Gastroesophageal sphincter (tissue), 4 donors: ENCODE data around the gene FES. TPM values are rescaled to one million over a fixed set of nuclear protein-coding genes. Genes with fewer than 3 reads are reported as not detected.

Source experiments
- ATAC-seq: fragments of 150-250 bp; one replicate; pipeline ENCODE4 v1.9.1; 2016; ENCODE audit warnings: mild to moderate bottlenecking, moderate library complexity
- H3K27ac ChIP-seq, 4 donors: fragments of 200-600 bp; sonication (generic) in 3 of 4; 1 replicate in 3 of 4; 2 replicates in 1 of 4; pipeline ENCODE4 v1.5.1; 2016 to 2019
- H3K27me3 ChIP-seq: fragments of 200-600 bp; sonication (generic); one replicate; pipeline ENCODE4 v1.5.1; 2019
- H3K36me3 ChIP-seq, 2 donors: fragments of 200-600 bp; sonication (generic); one replicate each; pipeline ENCODE4 v1.5.1; 2019; ENCODE audit warnings: control low read depth in 1 of 2
- H3K4me1 ChIP-seq, 3 donors: fragments of 200-600 bp; sonication (generic); 1 replicate in 2 of 3; 2 replicates in 1 of 3; pipeline ENCODE4 v1.5.1; 2016 to 2019; ENCODE audit warnings: control low read depth in 2 of 3
- H3K4me3 ChIP-seq, 2 donors: fragments of 200-600 bp; sonication (generic); one replicate each; pipeline ENCODE4 v1.5.1; 2019; ENCODE audit warnings: mild to moderate bottlenecking in 1 of 2, moderate library complexity in 1 of 2
- H3K9me3 ChIP-seq, 3 donors: fragments of 200-600 bp; sonication (generic); one replicate each; pipeline ENCODE4 v1.5.1; 2017 to 2019; ENCODE audit warnings: control low read depth in 2 of 3
- CTCF ChIP-seq, 4 experiments: fragments of 200-600 bp in 2 of 4; fragments of 450-650 bp in 2 of 4; sonication (generic) in 1 of 4; IDR thresholded peaks; one replicate each; pipeline ENCODE4 v1.5.1; 2017 to 2019; ENCODE audit warnings: antibody characterized with exemption in 4 of 4, mild to moderate bottlenecking in 2 of 4, moderate library complexity in 2 of 4
- EP300 ChIP-seq: sonication (generic); formaldehyde crosslinking; IDR thresholded peaks from one replicate; pipeline ENCODE4 v1.6.1; 2017; ENCODE audit warnings: antibody characterized with exemption, mild to moderate bottlenecking
- POLR2A ChIP-seq, 2 donors: fragments of 450-650 bp; IDR thresholded peaks; one replicate each; pipeline ENCODE4 v1.6.1; 2017; ENCODE audit warnings: antibody characterized with exemption in 2 of 2, mild to moderate bottlenecking in 2 of 2, moderate library complexity in 1 of 2
- POLR2AphosphoS5 ChIP-seq: sonication (generic); formaldehyde crosslinking; IDR thresholded peaks from one replicate; pipeline ENCODE4 v1.6.1; 2017; ENCODE audit warnings: antibody characterized with exemption
- WGBS, 2 donors: methylation state at CpG; one replicate each; pipeline ENCODE4 v1.1.5; 2018; ENCODE audit warnings: low coverage in 1 of 2; 5-methylcytosine and 5-hydroxymethylcytosine counted together
- total RNA-seq, 4 donors: library from RNA; depleted of rRNA; stranded (reverse); fragments of >200 nt; gene quantifications; one replicate each; pipeline ENCODE4 v1.1.0, GENCODE V29; 2016

The FES gene
- total RNA-seq, 4 donors from 2014 or later = 40.1 to 70.4 (median 43.5) TPM

- H3K4me3 ChIP-seq = no peak overlapping the region
- no peak for ATAC-seq
- peaks cover 0 to 35% (median 19%) of the 10 kb centered on the region in 3 donors for H3K4me1 ChIP-seq
- H3K36me3 ChIP-seq = peaks cover 0 to 61% of the 10 kb centered on the region in 2 donors
- no peaks in the 10 kb centered on the region for H3K9me3 ChIP-seq
- no peak overlapping the region for H3K27ac ChIP-seq
- H3K27me3 ChIP-seq = no peaks in the 10 kb centered on the region
- TF ChIP-seq POLR2AphosphoS5 (no peak), POLR2A (IDR thresholded peaks at IDR 0.05) (no peak), EP300 (no peak), CTCF (IDR thresholded peaks at IDR 0.05) (no peak)
- 85 to 87% methylated on average over 2 to 5 of the region's 5 CpGs for WGBS, 2 donors
Observed at GRCh38 chr15:90938261-90938660, 54.0 kb downstream of the FES start.

- Histone ChIP-seq H3K36me3 (peaks cover 0 to 76% of the 10 kb centered on the region in 2 donors), H3K9me3 (no peaks in the 10 kb centered on the region), H3K27ac (no peak overlapping the region), H3K4me1 (peaks cover 0 to 21% (median 11%) of the 10 kb centered on the region in 3 donors), H3K4me3 (no peak overlapping the region), H3K27me3 (no peaks in the 10 kb centered on the region)
- no peak for ATAC-seq
- TF ChIP-seq POLR2AphosphoS5 (no peak), EP300 (no peak), POLR2A (IDR thresholded peaks at IDR 0.05) (no peak), CTCF (IDR thresholded peaks at IDR 0.05) (no peak)
- 83 to 94% methylated on average over 1 to 3 of the region's 7 CpGs for WGBS, 2 donors
Observed at GRCh38 chr15:90939756-90940155, 55.5 kb downstream of the FES start.

GRCh38 chr15:90941038-90941437, 56.7 kb downstream of the FES start:
- Histone ChIP-seq H3K36me3 (peaks cover 0 to 89% of the 10 kb centered on the region in 2 donors), H3K27me3 (no peaks in the 10 kb centered on the region), H3K4me1 (peaks cover 0 to 11% (median 5%) of the 10 kb centered on the region in 3 donors), H3K9me3 (no peaks in the 10 kb centered on the region), H3K4me3 (no peak overlapping the region), H3K27ac (no peak overlapping the region)
- TF ChIP-seq EP300 = no peak
- TF ChIP-seq POLR2A (IDR thresholded peaks at IDR 0.05) = no peak
- no peak for TF ChIP-seq CTCF (IDR thresholded peaks at IDR 0.05)
- TF ChIP-seq POLR2AphosphoS5 = no peak
- WGBS, 2 donors = 96% methylated on average over 4 of the region's 4 CpGs; no CpG with 5 or more reads in 1 of the 2 donors
- no peak for ATAC-seq

GRCh38 chr15:90942354-90943120, 58.2 kb downstream of the FES start:
- no peak overlapping the region for H3K4me3 ChIP-seq
- H3K4me1 ChIP-seq = no peaks in the 10 kb centered on the region
- H3K27me3 ChIP-seq = no peaks in the 10 kb centered on the region
- TF ChIP-seq POLR2A (IDR thresholded peaks at IDR 0.05) (no peak), EP300 (no peak), CTCF (IDR thresholded peaks at IDR 0.05) (no peak), POLR2AphosphoS5 (no peak)
- no peaks in the 10 kb centered on the region for H3K9me3 ChIP-seq
- no peak for ATAC-seq
- no peak overlapping the region for H3K27ac ChIP-seq
- peaks cover 0 to 98% of the 10 kb centered on the region in 2 donors for H3K36me3 ChIP-seq
- 57 to 85% methylated on average over 1 to 8 of the region's 12 CpGs for WGBS, 2 donors

- no peak for ATAC-seq
- WGBS, 2 donors = 86 to 98% methylated on average over 5 to 6 of the region's 7 CpGs
- no peak for TF ChIP-seq CTCF (IDR thresholded peaks at IDR 0.05)
- TF ChIP-seq POLR2A (IDR thresholded peaks at IDR 0.05) = no peak
- no peak for TF ChIP-seq POLR2AphosphoS5
- no peak for TF ChIP-seq EP300
- Histone ChIP-seq H3K4me3 (no peak overlapping the region), H3K36me3 (peaks cover 0 to 100% of the 10 kb centered on the region in 2 donors), H3K27me3 (no peaks in the 10 kb centered on the region), H3K27ac (no peak overlapping the region), H3K9me3 (no peaks in the 10 kb centered on the region), H3K4me1 (no peaks in the 10 kb centered on the region)
Observed at GRCh38 chr15:90945091-90945490, 60.8 kb downstream of the FES start.
